Subcutaneous adipose tissue (tissue), 4 donors: ENCODE data around the gene MYO16. TPM values are rescaled to one million over a fixed set of nuclear protein-coding genes. Genes with fewer than 3 reads are reported as not detected.

Source experiments
- CTCF ChIP-seq: fragments of 450-650 bp; IDR thresholded peaks from one replicate; pipeline ENCODE4 v1.5.1; 2016; ENCODE audit warnings: low read depth, mild to moderate bottlenecking, control low read depth, antibody characterized with exemption, moderate library complexity
- total RNA-seq, 4 donors: library from RNA; depleted of rRNA; stranded (reverse); fragments of >200 nt; gene quantifications; one replicate each; pipeline ENCODE4 v1.1.0, GENCODE V29; 2016

The MYO16 gene
- total RNA-seq, 4 donors from 2014 or later: 0.44 to 1.1 (median 0.58) TPM

DNA sequence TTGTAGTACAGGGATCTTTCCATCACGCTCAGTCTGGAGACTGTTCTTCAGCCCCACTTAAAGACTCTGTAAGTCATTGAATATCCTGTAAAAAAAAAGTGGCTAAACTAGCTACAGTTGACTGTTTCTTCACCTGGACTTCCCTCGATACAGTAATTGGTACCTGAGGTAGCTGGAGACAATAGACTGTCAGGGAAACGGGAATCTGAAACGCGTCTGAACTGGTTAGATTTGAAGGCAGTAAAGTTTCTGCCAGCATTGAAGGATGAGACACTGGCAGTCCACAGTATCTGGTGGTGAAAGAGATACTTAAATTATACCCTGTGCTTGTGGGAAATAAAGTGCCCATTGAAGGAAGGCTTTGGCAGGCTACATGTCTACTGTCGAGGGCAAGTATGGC, 606.5 kb downstream of the MYO16 start:
- TF ChIP-seq CTCF: no peak

GRCh38 chr13:109241160-109241559, 611.7 kb downstream of the MYO16 start:
- no peak for TF ChIP-seq CTCF

DNA sequence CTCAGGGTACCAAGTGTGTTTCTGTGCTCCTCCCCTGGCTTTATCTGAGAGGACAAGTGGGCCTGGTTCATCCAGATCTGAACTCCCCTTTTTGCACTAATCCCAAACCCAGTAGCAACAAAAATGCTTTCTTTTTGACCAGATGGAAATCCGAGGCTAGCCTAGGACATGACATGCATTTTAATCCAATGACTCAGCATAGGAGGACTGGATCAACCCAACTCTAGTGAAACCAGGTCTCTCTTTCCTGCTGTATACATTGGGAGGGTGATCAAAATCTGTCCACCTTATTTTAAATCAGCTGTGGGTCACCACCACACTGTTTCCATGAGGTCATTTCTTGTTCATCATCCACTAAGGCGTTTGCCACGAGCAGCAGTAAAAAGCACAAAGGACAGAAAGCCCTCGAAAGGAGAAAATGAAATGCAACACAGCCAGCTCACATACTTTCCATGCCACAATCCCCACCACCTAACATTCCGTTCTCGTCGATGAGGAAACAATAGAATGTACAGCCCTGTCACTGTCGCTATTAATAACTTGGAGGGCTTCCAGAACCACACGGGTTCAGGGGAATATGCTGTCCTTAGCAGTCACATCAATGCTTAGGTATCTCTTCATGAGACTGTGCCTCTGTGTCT, 614.0 kb downstream of the MYO16 start:
- TF ChIP-seq CTCF: no peak

DNA sequence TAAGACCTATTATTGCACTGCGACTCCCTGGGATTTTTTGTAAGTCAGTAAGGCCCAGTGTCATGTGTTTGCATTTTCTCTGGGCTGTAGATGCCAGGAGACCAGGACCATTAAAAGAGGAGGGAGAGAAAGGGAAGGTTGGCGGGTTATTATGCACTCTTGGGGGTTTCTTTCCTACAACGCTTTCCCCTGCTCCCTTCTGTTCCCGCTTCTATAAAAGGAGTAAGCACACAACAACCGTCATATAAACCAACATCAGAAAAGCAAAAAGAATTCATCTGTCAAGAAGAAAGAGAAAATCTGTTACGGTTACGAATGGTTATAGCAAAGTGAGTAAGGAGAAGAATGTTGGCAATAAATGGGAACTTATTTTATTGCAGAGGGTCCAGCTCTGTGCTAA, 615.2 kb downstream of the MYO16 start:
- no peak for TF ChIP-seq CTCF

- no peak for TF ChIP-seq CTCF
Observed at GRCh38 chr13:109246001-109246400, 616.6 kb downstream of the MYO16 start.

DNA sequence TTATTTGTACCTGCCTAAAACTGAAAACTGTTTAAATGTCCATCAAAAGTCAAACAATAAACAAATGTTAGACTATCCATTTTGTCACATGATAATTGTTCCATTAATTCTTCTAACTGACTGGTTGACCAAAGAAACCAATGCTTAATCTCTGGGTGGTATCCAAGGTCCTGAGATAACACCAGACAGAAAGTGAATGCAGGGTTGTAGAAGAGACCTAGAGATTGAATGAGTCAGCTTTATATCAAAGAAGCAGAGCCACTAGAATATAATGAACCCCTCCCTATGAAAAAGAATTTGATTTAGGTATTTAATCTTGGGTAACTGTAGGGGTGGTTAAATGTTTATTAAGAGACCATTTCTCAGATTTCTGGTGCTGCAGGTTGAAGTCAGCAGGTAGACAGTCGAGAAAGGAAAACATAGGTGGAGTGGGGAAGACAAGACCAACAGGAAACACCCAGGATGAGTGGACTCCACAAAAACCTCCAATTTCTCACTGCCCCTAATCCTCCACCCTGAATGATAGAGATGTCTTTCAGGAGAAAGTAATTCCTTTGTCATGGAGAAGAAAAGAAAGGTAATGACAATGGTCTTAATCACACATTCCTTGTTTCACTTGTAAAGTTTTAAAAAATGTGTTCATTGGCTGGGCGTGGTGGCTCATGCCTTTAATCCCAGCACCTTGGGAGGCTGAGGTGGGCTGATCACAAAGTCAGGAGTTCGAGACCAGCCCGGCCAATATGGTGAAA, 620.5 kb downstream of the MYO16 start:
- TF ChIP-seq CTCF: no peak

GRCh38 chr13:109251956-109252355, 622.5 kb downstream of the MYO16 start:
- TF ChIP-seq CTCF: no peak
